ENCODE measurements around the gene MUSTN1.
A peak's percentile ranks its signal among the peaks of the same experiment; 100 is the strongest.

The MUSTN1 gene

GRCh38 chr3:52790741-52791140 lies 44.1 kb downstream of the MUSTN1 start:
- no peak for DNase-seq (ENCODE audit: low read depth in 2 of 2)
- TF ChIP-seq CTCF (IDR thresholded peaks at IDR 0.05; ENCODE audit: low read depth, low read length) = no peak
- H3K4me3 ChIP-seq (replicated peaks in 1 of 2; ENCODE audit: low read depth in 2 of 2, low read length in 2 of 2) = no peak overlapping the region

GRCh38 chr3:52790337-52790736 lies 44.5 kb downstream of the MUSTN1 start:
- no peak for DNase-seq (ENCODE audit: low read depth in 2 of 2)
- no peak overlapping the region for H3K4me3 ChIP-seq (replicated peaks in 1 of 2; ENCODE audit: low read depth in 2 of 2, low read length in 2 of 2)
- TF ChIP-seq CTCF (IDR thresholded peaks at IDR 0.05; ENCODE audit: low read depth, low read length) = no peak

- no peak for TF ChIP-seq CTCF (IDR thresholded peaks at IDR 0.05; ENCODE audit: low read depth, low read length)
- no peak for DNase-seq (ENCODE audit: low read depth in 2 of 2)
- H3K4me3 ChIP-seq (replicated peaks in 1 of 2; ENCODE audit: low read depth in 2 of 2, low read length in 2 of 2) = no peak overlapping the region
Observed at GRCh38 chr3:52789746-52790040, 45.1 kb downstream of the MUSTN1 start.

GRCh38 chr3:52788890-52789745 lies 45.7 kb downstream of the MUSTN1 start:
- H3K4me3 ChIP-seq (replicated peaks in 1 of 2; ENCODE audit: low read depth in 2 of 2, low read length in 2 of 2) = no peak overlapping the region
- no peak for DNase-seq (ENCODE audit: low read depth in 2 of 2)
- no peak for TF ChIP-seq CTCF (IDR thresholded peaks at IDR 0.05; ENCODE audit: low read depth, low read length)

GRCh38 chr3:52787672-52788625 lies 46.9 kb downstream of the MUSTN1 start:
- no peak for TF ChIP-seq CTCF (IDR thresholded peaks at IDR 0.05; ENCODE audit: low read depth, low read length)
- no peak overlapping the region for H3K4me3 ChIP-seq (replicated peaks in 1 of 2; ENCODE audit: low read depth in 2 of 2, low read length in 2 of 2)
- DNase-seq (ENCODE audit: low read depth in 2 of 2) = peak in 1 of 2 donors; percentile 11

- no peak for TF ChIP-seq CTCF (IDR thresholded peaks at IDR 0.05; ENCODE audit: low read depth, low read length)
- DNase-seq (ENCODE audit: low read depth in 2 of 2) = no peak
- no peak overlapping the region for H3K4me3 ChIP-seq (replicated peaks in 1 of 2; ENCODE audit: low read depth in 2 of 2, low read length in 2 of 2)
Observed at GRCh38 chr3:52787246-52787645, 47.6 kb downstream of the MUSTN1 start.
